HG03064 (cell line): ENCODE measurements around the gene EXD3.
A peak's percentile ranks its signal among the peaks of the same experiment; 100 is the strongest.

ENCODE experiments used
- ATAC-seq: cut with Tn5 transposase; IDR thresholded peaks from one replicate; pipeline ENCODE4 v1.9.1; 2021; ENCODE audit warnings: low read depth; ENCODE audit not compliant: unreplicated experiment

Gene EXD3

GRCh38 chr9:137310189-137311052 is 112.5 kb downstream of the EXD3 start:
- ATAC-seq: no peak

GRCh38 chr9:137309368-137310188 is 113.4 kb downstream of the EXD3 start:
- no peak for ATAC-seq

- ATAC-seq: no peak
Measured at GRCh38 chr9:137308057-137308619, 114.8 kb downstream of the EXD3 start.

GRCh38 chr9:137307255-137308056 is 115.5 kb downstream of the EXD3 start:
- no peak for ATAC-seq

- no peak for ATAC-seq
Measured at GRCh38 chr9:137306850-137307254, 116.1 kb downstream of the EXD3 start.

GRCh38 chr9:137306066-137306849 is 116.7 kb downstream of the EXD3 start:
- no peak for ATAC-seq

GRCh38 chr9:137305798-137306065 is 117.2 kb downstream of the EXD3 start:
- no peak for ATAC-seq

- no peak for ATAC-seq
Measured at GRCh38 chr9:137305060-137305797, 117.7 kb downstream of the EXD3 start.

GRCh38 chr9:137304383-137305059 is 118.4 kb downstream of the EXD3 start:
- ATAC-seq: no peak

GRCh38 chr9:137303893-137304382 is 119.0 kb downstream of the EXD3 start:
- ATAC-seq: no peak

- no peak for ATAC-seq
Measured at GRCh38 chr9:137303151-137303892, 119.6 kb downstream of the EXD3 start.

- peak; percentile 32 for ATAC-seq
Measured at GRCh38 chr9:137302449-137303150, 120.4 kb downstream of the EXD3 start.

GRCh38 chr9:137302118-137302448 is 120.9 kb downstream of the EXD3 start, which contains the start of gene NRARP:
Gene NRARP (minus strand): TSS chr9:137302271. CDS start chr9:137301928, 343 bp downstream.
- peak; percentile 48 for ATAC-seq

GRCh38 chr9:137301081-137301947 is 121.6 kb downstream of the EXD3 start:
- ATAC-seq: no peak

- no peak for ATAC-seq
Measured at GRCh38 chr9:137300567-137301080, 122.3 kb downstream of the EXD3 start.

- ATAC-seq: no peak
Measured at GRCh38 chr9:137299938-137300337, 123.0 kb downstream of the EXD3 start.
